Measurements from ENCODE around the gene SPDYE8.
"Not testable (repeated sequence)": the region's sequence is repeated elsewhere in the genome, so short reads cannot be mapped to it uniquely, and the experiment has no call there.

Gene SPDYE8, protein sequence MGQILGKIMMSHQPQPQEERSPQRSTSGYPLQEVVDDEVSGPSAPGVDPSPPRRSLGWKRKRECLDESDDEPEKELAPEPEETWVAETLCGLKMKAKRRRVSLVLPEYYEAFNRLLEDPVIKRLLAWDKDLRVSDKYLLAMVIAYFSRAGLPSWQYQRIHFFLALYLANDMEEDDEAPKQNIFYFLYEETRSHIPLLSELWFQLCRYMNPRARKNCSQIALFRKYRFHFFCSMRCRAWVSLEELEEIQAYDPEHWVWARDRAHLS

DNA sequence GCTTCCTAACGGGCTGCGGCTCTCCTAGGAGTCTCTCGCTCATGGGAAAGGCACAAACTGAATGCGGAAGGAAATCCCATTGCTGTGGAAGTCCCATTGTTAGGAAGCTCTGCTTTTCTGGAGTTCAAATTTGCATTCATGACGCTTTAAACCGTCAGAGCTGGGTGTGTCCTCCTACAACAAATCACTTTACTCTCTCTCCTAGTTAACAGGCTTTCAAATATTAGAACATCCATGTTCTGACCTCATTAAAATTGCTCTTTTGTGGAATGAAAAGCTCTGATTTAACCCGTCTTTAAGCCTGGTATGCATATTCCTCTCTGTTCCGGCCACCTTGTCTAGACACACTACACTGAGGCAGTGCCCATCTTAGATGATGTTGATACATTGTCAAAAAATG, at the start of gene SPDYE8:
Gene SPDYE8, minus strand, starts transcription at position 101 of the 400 bp plus-strand sequence. CDS start 1,800 bp downstream, outside the sequence.
- H3K9me3 ChIP-seq (ENCODE audit: control insufficient read depth, low read depth, low read length); H3K4me3 ChIP-seq (ENCODE audit: low read length); H3K36me3 ChIP-seq (ENCODE audit: control insufficient read depth, low read depth, low read length); H3K27ac ChIP-seq (ENCODE audit: low read length); H3K9ac ChIP-seq (ENCODE audit: low read length); H3K4me1 ChIP-seq (ENCODE audit: control insufficient read depth, low read depth, low read length); H3K27me3 ChIP-seq (ENCODE audit: control insufficient read depth, insufficient read depth, low read length): not testable (repeated sequence)

DNA sequence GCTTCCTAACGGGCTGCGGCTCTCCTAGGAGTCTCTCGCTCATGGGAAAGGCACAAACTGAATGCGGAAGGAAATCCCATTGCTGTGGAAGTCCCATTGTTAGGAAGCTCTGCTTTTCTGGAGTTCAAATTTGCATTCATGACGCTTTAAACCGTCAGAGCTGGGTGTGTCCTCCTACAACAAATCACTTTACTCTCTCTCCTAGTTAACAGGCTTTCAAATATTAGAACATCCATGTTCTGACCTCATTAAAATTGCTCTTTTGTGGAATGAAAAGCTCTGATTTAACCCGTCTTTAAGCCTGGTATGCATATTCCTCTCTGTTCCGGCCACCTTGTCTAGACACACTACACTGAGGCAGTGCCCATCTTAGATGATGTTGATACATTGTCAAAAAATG, 28.2 kb upstream of the SPDYE8 start, which contains the start of gene SPDYE11:
Gene SPDYE11, minus strand, starts transcription at position 101 of the 400 bp plus-strand sequence. CDS start 1,800 bp downstream, outside the sequence.
- H3K4me1 ChIP-seq (ENCODE audit: control insufficient read depth, low read depth, low read length); H3K27me3 ChIP-seq (ENCODE audit: control insufficient read depth, insufficient read depth, low read length); H3K9me3 ChIP-seq (ENCODE audit: control insufficient read depth, low read depth, low read length); H3K4me3 ChIP-seq (ENCODE audit: low read length); H3K27ac ChIP-seq (ENCODE audit: low read length); H3K36me3 ChIP-seq (ENCODE audit: control insufficient read depth, low read depth, low read length); H3K9ac ChIP-seq (ENCODE audit: low read length): not testable (repeated sequence)

DNA sequence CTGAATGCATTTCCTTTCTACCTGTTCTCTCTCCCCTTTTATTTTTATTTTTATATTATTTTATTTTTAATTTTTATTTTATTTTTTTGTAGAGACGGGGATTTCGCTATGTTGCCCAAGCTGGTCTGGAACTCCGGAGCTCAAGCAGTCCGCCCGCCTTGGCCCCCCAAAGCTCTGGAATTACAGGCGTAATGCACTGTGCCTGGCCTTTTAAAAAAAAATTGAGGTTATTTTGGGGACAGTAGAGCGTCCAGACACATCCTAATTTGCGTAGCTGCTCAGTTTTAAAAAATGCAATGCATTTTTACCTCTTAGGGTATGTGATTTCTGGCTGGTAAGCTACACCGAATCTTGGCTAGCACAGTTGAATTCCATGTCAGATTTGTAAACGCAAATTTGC, 23.1 kb downstream of the SPDYE8 start:
- not testable (repeated sequence) for H3K9ac ChIP-seq (ENCODE audit: low read length); H3K27me3 ChIP-seq (ENCODE audit: control insufficient read depth, insufficient read depth, low read length); H3K27ac ChIP-seq (ENCODE audit: low read length); H3K9me3 ChIP-seq (ENCODE audit: control insufficient read depth, low read depth, low read length); H3K36me3 ChIP-seq (ENCODE audit: control insufficient read depth, low read depth, low read length); H3K4me1 ChIP-seq (ENCODE audit: control insufficient read depth, low read depth, low read length)
- H3K4me3 ChIP-seq (ENCODE audit: low read length): peak overlapping the region; percentile 51

DNA sequence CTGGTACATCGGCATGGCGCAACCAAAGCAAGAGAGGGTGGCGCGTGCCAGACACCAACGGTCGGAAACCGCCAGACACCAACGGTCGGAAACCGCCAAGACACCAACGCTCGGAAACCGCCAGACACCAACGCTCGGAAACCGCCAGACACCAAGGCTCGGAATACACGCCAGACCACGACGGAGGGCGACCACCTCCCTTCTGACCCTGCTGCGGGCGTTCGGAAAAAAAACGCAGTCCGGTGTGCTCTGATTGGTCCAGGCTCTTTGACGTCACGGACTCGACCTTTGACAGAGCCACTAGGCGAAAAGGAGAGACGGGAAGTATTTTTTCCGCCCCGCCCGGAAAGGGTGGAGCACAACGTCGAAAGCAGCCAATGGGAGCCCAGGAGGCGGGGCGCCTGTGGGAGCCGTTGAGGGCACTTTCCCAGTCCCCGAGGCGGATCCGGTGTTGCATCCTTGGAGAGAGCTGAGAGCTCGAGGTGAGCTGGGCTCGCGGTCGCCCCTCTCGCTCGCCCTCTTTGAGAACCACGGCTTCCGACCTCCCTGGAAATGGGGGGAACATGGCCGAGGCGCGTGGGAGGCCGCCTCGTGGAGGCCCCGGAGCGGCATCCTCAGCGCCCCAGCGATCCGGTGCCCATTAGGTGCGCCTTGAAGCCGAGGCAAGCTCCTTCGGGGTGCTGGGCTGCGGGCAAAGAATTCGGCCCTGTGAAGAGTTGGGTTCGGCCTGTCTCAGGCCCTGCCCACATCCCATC, 23.7 kb downstream of the SPDYE8 start:
- H3K36me3 ChIP-seq (ENCODE audit: control insufficient read depth, low read depth, low read length); H3K9me3 ChIP-seq (ENCODE audit: control insufficient read depth, low read depth, low read length); H3K27ac ChIP-seq (ENCODE audit: low read length); H3K27me3 ChIP-seq (ENCODE audit: control insufficient read depth, insufficient read depth, low read length); H3K4me1 ChIP-seq (ENCODE audit: control insufficient read depth, low read depth, low read length): not testable (repeated sequence)
- H3K9ac ChIP-seq (ENCODE audit: low read length): peak overlapping the region; percentile 54
- H3K4me3 ChIP-seq (ENCODE audit: low read length): peak overlapping the region; percentile 60

DNA sequence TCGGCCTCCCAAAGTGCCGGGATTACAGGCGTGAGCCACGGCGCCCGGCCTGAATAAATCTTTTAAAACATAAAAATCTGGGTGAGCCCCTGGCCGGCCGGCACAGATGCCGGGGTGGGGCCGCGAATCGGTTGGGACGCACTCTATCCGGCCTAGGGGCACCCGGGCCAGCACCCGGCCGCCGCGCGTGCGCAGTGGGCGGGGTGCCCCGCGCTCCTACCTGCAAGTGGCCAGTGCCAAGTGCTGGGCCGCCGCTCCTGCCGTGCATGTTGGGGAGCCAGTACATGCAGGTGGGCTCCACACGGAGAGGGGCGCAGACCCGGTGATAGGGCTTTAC, 24.2 kb downstream of the SPDYE8 start:
- H3K4me1 ChIP-seq (ENCODE audit: control insufficient read depth, low read depth, low read length); H3K27me3 ChIP-seq (ENCODE audit: control insufficient read depth, insufficient read depth, low read length); H3K36me3 ChIP-seq (ENCODE audit: control insufficient read depth, low read depth, low read length); H3K27ac ChIP-seq (ENCODE audit: low read length); H3K9me3 ChIP-seq (ENCODE audit: control insufficient read depth, low read depth, low read length): not testable (repeated sequence)
- Histone ChIP-seq H3K9ac (ENCODE audit: low read length) (peak overlapping the region; percentile 54), H3K4me3 (ENCODE audit: low read length) (peak overlapping the region; percentile 60)

DNA sequence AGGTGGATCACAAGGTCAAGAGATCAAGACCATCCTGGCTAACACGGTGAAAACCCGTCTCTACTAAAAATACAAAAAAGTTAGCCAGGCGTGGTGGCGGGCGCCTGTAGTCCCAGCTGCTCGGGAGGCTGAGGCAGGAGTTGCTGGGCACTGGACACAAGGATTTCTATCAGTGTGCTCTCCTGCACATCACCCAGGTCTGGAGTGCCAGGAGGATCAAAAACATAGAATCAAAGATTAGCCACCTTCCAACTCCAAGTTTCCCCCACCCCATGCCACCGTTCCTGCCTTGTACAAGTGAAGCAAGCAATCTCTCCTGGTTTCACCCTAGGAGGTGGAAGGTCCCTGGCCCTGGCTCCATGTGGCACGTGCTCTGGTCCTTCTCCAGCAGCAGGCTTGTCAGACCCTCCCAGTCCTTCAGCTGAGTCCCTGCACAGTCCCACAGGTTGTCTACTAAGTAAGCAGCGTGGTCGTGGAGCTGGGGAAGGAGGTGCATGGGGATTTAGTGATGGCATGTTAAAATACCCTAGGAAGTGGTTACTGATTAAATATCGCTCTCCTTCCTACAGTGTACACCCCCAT, 31.6 kb downstream of the SPDYE8 start:
- not testable (repeated sequence) for H3K4me3 ChIP-seq (ENCODE audit: low read length); H3K4me1 ChIP-seq (ENCODE audit: control insufficient read depth, low read depth, low read length); H3K36me3 ChIP-seq (ENCODE audit: control insufficient read depth, low read depth, low read length); H3K27me3 ChIP-seq (ENCODE audit: control insufficient read depth, insufficient read depth, low read length); H3K9ac ChIP-seq (ENCODE audit: low read length); H3K27ac ChIP-seq (ENCODE audit: low read length); H3K9me3 ChIP-seq (ENCODE audit: control insufficient read depth, low read depth, low read length)

DNA sequence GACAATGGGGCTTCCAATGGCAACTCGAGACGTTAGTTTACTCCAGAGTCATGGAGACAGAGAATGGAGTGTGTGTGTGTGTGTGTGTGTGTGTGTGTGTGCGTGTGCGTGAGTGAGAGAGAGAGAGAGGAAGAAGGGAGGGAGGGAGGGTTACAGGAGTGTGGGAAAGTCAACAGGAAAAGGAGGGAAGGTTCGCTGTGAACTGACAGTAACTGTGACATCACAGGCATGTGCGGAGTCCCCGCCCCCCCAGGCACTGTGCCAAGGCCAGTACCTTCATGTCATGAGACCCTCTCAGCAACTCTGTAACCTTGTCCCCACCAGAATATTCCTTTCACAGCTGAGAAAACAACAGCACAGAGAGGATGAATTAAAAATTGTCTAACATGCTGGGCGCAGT, 32.1 kb downstream of the SPDYE8 start:
- not testable (repeated sequence) for H3K27me3 ChIP-seq (ENCODE audit: control insufficient read depth, insufficient read depth, low read length); H3K9ac ChIP-seq (ENCODE audit: low read length); H3K4me3 ChIP-seq (ENCODE audit: low read length); H3K27ac ChIP-seq (ENCODE audit: low read length); H3K4me1 ChIP-seq (ENCODE audit: control insufficient read depth, low read depth, low read length); H3K9me3 ChIP-seq (ENCODE audit: control insufficient read depth, low read depth, low read length); H3K36me3 ChIP-seq (ENCODE audit: control insufficient read depth, low read depth, low read length)

DNA sequence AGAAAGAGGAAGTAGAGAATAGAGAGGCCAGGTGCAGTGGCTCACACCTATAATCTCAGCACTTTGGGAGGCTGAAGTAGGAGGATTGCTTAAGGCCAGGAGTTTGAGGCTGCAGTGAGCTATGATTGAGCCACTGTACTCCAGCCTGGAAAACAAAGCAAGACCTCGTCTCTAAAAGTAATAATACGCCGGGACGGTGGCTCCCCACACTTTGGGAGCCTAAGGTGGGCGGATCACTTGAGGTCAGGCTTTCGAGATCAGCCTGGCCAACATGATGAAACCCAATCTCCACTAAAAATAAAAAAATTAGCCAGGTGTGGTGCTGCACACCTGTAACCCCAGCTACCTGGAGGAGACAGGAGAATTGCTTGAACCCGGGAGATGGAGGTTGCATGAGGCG, 34.1 kb downstream of the SPDYE8 start:
- H3K9me3 ChIP-seq (ENCODE audit: control insufficient read depth, low read depth, low read length); H3K9ac ChIP-seq (ENCODE audit: low read length); H3K4me1 ChIP-seq (ENCODE audit: control insufficient read depth, low read depth, low read length); H3K27me3 ChIP-seq (ENCODE audit: control insufficient read depth, insufficient read depth, low read length); H3K36me3 ChIP-seq (ENCODE audit: control insufficient read depth, low read depth, low read length); H3K4me3 ChIP-seq (ENCODE audit: low read length); H3K27ac ChIP-seq (ENCODE audit: low read length): not testable (repeated sequence)

DNA sequence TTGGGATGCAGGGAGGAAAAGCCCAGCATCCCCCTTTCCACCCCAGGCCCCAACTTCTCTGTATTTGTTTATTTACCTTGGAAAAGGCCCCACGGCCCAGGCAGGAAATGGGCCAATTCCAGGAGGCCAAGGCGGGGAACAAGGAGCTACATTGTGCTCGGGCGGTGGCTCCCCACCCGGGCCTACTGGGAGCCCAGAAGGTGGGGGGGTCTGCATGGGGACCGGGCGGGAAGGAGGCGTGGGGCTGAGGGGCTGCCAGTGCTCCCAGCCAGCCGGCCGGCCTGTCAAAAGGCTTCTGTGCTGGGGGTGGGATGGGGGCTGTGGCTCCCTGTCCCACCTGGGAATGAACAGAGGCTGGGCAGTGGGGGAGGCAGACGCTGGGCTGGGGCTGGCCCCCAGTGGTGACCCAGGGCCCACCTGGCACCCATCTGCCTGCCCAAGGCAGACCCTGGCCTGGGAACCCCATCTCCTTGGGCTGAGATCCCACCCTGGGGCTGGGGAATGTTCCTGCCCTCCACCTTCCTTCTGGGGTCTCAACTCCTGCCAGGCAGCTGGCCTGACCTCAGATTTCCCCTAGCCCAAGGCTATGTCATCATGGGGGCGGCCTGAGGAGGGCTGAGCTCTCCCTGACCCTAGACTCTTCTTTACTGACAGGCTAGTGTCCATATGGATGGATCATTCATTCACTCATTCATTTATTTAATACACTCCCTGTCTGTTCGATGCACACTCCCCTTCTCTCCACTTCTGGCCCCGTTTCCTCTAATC, 39.2 kb downstream of the SPDYE8 start:
- not testable (repeated sequence) for H3K9ac ChIP-seq (ENCODE audit: low read length); H3K27ac ChIP-seq (ENCODE audit: low read length); H3K9me3 ChIP-seq (ENCODE audit: control insufficient read depth, low read depth, low read length)

DNA sequence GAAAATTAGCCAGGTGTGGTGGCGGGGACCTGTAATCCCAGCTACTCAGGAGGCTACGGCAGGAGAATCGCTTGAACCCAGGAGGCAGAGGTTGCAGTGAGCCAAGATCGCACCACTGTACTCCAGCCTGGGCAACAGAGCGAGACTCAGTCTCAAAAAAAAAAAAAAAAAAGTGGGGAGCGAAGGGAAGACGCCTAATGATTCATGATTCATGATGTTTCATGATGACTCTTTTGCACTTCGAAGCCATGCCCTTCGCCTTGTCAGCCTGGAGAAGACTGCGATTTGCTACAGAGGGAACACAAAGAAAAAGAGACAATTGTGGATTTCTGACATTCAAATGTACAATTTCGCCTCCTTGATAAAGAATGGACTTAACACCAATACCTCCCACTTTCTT, 47.5 kb downstream of the SPDYE8 start:
- H3K36me3 ChIP-seq (ENCODE audit: control insufficient read depth, low read depth, low read length); H3K4me1 ChIP-seq (ENCODE audit: control insufficient read depth, low read depth, low read length); H3K27me3 ChIP-seq (ENCODE audit: control insufficient read depth, insufficient read depth, low read length); H3K4me3 ChIP-seq (ENCODE audit: low read length); H3K9ac ChIP-seq (ENCODE audit: low read length); H3K9me3 ChIP-seq (ENCODE audit: control insufficient read depth, low read depth, low read length); H3K27ac ChIP-seq (ENCODE audit: low read length): not testable (repeated sequence)

More for the DNA sequence above, 39.2 kb downstream of the SPDYE8 start:
- H3K27me3 ChIP-seq (ENCODE audit: control insufficient read depth, insufficient read depth, low read length); H3K36me3 ChIP-seq (ENCODE audit: control insufficient read depth, low read depth, low read length); H3K4me1 ChIP-seq (ENCODE audit: control insufficient read depth, low read depth, low read length); H3K4me3 ChIP-seq (ENCODE audit: low read length): not testable (repeated sequence)

DNA sequence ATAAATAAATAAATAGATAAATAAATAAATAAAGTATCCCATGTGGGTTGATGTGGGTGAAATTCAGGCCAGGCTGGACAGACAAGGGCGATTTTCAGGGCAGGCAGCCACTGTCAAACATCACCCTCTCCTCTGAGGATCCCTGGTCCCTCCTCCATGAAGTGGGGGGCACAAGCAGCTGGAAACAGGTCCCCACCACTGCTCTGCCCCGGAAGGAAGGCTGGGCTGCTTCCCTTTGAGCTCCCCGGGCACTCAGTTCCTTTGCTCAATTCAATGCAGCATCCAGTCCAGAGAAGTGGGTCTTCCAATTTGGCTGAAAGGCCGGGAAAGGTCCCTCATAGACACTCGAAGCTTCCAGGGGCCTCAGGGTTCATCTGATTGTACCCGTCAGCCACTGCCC, 49.2 kb downstream of the SPDYE8 start:
- not testable (repeated sequence) for H3K9ac ChIP-seq (ENCODE audit: low read length); H3K27me3 ChIP-seq (ENCODE audit: control insufficient read depth, insufficient read depth, low read length); H3K27ac ChIP-seq (ENCODE audit: low read length); H3K36me3 ChIP-seq (ENCODE audit: control insufficient read depth, low read depth, low read length); H3K4me3 ChIP-seq (ENCODE audit: low read length); H3K9me3 ChIP-seq (ENCODE audit: control insufficient read depth, low read depth, low read length); H3K4me1 ChIP-seq (ENCODE audit: control insufficient read depth, low read depth, low read length)

Measured in iPS-18a (cell line).